ENCODE results near the gene HS3ST6.
"Not testable (repeated sequence)": the region's sequence is repeated elsewhere in the genome, so short reads cannot be mapped to it uniquely, and the experiment has no call there.

The HS3ST6 gene

DNA sequence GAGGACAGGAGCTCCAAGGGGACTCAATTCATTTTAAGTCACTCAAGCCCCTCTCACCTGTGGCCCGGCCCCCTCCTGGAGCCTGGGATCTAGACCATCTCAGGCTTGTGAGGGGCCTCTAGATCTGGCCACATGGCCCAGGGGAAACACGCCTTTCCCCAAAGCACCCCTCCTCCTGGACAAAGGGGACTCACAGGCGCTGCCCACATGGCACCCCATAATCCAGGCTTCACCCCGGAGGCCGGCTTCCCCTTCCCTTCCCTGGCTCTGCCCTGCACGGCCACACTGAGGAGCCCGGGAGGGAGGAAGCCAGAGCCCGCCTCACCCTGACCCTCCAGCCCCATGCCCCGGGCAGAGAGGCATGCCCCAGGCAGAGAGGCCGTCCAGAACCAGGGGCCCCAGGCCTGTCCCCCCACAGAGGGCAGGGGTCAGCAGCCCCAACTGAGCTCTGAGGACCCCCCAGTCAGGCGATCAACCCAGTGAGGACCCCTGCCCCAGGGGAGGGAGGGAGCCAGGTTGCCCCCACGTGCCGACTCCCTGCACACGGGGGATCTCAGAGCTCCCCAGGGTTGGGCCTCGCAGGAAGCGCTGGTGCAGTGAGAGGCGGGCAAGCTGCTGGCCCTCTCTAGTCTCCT is 10.9 kb downstream of the HS3ST6 start:
- no peak for DNase-seq (ENCODE audit: low read depth)

DNA sequence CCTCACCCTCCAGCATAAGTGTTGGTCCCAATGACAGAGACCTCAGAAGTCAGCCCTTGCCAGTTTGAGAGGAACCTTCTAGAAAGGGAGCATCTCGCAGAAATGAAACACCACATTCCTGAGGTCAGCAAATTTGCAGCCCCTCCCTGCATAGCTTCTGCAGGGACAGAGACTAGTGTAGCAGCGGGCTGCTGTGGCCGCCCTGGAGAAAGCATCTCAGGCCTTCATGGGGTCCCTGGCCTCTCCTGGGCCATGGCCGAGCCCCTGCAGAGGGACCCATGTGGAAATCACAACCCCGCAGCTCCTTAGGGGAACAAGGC is 11.4 kb downstream of the HS3ST6 start:
- DNase-seq (ENCODE audit: low read depth), result no peak

DNA sequence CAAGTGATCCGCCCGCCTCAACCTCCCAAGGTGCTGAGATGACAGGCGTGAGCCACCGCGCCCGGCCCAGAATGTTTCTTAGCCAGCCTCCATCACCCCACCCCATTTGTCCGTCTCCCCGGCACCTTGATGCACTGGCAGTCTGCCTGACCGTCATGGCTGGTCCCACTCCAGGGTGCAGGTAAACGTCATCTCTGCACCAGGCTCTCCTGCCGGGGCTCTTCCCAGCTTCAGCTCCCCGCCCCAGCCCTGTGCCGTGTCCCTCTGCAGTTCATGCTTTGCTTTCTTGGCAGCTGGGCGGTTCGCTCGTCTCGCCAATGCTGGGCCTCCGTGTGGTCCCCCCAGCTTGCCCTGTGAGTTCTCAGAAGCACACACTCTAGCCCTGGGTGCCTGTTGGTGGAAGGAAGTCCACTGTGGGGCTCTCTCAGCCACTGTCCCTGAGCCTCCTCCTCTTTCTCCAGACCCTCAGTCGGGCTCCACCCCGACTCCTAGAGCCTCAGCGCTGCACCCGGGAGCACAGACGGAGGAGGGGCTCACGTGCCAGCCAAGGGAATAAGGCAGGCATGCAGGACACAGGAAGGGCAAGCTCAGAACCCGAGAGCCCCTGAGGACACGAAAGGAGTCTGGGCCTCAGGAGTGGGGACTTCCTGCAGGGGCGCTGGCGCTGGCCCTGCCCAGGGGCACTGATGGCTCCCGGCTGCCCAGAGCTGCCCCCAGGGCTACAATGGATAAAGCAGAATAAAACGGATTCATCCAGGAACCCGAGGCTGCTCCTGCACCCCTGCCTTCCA is 12.0 kb downstream of the HS3ST6 start:
- DNase-seq (ENCODE audit: low read depth), result no peak

DNA sequence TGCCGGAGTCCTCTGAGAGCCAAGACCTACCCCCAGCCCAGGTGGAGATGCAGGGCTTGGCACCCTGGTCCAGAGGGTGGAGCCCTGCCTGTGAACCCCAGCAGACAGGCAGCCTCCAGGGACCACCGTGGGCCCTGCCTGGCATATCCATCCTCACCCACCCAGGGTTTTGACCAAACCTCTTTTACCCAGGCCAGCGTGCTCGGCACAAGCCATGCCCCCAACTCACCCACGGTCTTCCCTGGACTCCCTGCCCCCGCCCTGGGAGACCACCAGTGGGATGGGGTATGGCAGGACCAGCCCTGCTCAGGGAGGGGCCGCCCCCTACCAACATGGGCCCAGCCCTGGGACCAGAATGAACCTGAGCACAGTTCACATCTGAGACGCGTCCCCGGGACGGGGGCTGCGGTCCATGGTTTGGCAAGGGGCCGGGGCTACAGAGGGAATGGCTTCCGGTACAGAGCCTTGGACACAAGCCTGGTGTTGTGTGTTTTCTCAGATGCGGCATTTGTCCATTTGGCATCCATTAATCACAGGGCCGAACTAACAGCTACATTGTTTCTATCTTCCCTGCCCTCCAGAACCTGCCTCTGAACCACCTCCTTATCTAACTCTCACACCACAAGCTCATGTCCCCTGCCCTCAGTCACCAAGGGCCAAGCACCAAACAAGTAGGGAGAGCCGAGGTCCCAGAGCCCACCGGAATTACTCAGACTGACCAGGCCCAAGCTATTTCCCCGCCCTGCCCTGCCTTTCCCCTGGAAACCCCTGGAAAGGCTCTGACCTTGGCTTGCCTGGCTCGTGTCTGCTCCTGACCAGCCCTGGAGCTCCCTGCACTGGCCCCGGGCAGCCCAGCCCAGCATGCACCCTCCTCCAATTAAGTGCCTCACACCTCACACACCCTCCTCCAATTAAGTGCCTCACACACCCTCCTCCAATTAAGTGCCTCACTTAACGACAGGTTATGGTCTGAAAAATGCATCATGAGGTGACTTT is 14.1 kb downstream of the HS3ST6 start:
- no peak for DNase-seq (ENCODE audit: low read depth)

DNA sequence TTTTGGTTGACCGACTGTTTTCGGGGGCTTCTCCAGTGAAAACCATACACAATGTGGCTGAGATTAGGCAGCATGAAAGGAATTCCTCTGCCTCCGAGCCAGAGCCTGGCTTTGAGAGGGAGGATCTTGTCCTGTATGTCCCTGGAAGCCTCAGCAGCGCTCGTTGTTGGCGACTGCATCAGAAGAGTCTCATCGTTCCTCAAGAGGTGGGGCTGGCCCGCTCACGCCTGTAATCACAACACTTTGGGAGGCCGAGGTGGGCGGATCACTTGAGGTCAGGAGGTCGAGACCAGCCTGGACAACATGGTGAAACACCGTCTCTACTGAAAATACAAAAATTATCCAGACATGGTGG is 15.0 kb downstream of the HS3ST6 start:
- no peak for DNase-seq (ENCODE audit: low read depth)

DNA sequence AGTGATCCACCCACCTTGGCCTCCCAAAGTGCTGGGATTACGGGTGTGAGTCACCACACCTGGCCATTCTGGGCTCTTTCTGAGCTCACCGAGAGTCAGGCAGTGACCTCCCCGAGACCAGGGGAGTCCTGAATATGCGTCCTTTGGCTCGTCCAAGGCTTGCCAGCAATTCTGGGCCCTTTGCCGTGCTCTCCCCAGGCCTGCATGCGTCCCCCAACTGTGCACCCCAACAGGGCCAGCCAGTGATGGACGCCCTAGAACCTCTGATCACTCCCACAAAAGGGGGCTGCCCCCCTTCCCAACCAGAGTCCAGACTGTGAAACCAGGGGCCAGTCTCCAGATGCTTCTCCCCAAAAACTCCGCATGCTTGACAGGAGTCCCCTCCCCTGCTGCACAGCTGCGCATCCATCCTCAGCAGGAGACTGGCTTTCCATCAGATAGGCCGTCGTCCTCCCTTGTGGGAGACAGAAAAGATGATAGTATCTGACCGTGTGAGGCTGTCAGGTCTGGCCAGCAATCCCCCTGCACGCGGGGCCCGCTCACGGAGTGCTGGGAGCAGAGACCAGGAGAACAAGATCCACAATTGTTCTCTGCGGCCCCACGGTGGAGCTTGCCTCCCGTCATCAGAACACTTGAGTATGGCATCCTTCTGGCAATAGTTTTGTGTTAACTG is 15.5 kb downstream of the HS3ST6 start:
- DNase-seq (ENCODE audit: low read depth), result no peak

DNA sequence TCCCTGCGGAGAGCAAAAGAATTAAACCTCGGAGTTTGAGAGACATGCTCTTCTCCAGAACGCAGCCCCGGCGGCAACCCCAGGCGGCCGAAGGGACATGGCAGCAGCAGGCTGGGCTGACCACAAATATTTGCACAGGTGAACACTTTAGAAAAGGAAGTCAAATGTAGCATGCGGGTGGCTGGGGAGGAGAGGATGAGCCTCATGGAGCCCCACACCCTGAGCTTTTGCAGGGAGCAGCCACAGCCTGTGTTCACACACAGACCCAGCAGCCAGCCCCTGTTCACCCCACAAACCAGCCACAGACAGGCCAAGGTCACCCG is 17.8 kb downstream of the HS3ST6 start:
- no peak for DNase-seq (ENCODE audit: low read depth)

DNA sequence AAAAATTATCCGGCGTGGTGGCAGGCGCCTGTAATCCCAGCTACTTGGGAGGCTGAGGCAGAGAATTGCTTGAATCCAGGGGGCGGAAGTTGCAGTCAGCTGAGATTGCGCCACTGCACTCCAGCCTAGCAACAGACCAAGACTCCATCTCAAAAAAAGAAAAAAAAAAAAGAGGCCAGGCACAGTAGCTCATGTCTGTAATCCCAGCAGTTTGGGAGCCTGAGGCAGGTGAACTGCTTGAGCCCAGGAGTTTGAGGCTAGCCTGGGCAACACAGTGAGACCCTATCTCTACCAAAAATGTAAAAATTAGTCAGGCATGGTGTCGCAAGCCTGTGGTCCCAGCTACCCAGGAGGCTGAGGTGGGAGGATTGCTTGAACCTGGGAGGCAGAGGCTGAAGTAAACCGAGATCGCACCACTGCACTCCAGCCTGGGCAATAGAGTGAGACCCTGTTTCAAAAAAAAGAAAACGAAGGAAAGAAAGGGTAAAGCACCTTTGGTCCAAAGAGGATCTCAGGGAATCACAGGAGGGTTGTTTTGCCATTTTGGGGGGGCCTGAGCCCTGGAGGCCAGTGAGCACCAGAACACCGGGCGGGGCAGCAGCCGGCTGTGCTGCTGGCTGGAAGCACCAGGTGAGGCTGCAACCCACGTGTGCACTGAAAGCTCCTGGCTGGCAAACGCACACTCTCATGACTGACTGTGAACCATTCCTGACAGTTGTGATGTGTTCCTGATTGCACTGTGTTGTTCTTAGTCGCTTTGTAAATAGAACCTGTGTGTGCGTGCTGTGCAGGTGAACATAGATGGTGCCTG is 18.4 kb downstream of the HS3ST6 start:
- no peak for DNase-seq (ENCODE audit: low read depth)

DNA sequence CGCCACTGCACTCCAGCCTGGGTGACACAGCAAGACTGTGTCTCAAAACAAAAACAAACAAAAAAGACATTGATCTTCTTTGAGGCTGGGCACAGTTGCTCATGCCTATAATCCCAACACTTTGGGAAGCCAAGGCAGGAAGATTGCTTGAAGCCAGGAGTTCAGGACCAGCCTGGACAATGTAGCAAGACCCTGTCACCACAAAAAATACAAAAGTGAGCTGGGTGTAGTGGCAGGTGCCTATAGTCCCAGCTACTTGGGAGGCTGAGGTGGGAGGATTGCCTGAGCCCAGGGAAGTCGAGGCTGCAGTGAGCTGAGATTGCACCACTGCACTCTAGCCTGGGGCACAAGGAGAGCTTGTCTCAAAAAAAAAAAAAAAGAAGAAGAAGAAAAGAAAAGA is 20.5 kb downstream of the HS3ST6 start:
- not testable (repeated sequence) for DNase-seq (ENCODE audit: low read depth)

DNA sequence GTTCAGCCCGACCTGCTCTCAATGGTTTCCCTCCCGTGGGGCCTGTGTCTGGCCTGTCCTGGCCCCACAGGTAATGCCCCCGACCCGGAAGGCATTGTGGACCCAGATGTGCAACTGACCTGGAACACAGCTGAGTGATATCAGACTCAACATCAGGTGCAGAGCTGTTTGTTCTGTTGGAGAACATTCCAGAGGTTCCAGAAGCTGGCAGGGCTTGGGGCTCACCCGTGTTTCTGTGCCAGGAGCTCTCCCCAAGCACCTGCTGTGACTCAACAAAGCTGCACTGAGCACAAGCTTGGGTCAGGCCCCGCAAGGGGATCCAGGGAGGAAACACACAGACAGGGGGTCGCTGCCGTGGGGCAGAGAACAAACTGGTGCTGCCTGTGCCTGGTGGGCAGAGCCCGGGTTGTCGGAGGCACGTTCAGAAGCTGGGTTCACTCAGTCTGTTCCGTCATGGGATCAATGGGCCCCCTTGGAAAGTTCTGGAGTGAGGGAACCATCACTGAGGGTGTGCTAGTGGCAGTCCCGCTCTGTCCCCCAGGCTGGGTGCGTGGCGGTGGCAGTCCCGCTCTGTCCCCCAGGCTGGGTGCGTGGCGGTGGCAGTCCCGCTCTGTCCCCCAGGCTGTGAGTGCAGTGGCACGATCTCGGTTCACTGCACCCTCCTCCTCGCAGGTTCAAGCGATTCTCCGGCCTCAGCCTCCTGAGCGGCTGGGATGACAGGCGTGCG is 22.1 kb downstream of the HS3ST6 start:
- DNase-seq (ENCODE audit: low read depth), result no peak

DNA sequence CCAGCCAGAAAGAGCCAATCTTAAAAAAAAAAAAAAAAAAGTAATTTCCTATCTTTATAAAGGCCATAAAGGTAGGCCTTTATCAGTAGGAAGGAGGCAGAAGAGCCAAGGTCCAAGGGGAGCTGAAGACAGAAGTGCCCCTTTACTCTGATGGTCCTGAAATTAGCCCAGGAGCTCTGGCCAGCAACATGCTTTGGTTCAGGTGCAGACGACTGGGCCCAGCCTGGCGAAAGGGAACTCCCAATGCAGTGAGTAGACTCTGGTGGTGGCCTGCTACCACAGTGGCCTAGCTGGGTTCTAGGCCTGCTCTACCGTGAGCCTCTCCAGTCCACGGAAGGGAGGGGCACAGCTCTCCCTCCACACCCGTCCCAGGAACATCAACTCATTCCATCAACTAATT is 23.1 kb downstream of the HS3ST6 start:
- no peak for DNase-seq (ENCODE audit: low read depth)

DNA sequence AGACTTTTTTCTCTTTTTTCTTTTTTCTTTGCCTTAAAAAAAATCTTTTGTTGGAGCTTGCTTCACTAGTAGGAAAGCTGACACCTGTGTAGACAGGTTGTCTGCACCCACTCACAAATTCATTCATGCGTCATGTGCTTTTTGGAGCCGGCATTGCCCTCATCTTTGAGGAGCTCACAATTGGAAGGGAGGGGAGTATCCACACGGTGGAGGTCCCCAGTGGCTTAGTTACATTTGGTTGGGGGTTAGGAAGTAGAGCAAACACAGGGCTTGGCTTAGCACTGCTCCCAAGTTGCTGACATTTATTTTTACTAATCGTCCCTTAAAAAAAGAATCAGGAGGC is 27.5 kb downstream of the HS3ST6 start:
- no peak for DNase-seq (ENCODE audit: low read depth)

DNA sequence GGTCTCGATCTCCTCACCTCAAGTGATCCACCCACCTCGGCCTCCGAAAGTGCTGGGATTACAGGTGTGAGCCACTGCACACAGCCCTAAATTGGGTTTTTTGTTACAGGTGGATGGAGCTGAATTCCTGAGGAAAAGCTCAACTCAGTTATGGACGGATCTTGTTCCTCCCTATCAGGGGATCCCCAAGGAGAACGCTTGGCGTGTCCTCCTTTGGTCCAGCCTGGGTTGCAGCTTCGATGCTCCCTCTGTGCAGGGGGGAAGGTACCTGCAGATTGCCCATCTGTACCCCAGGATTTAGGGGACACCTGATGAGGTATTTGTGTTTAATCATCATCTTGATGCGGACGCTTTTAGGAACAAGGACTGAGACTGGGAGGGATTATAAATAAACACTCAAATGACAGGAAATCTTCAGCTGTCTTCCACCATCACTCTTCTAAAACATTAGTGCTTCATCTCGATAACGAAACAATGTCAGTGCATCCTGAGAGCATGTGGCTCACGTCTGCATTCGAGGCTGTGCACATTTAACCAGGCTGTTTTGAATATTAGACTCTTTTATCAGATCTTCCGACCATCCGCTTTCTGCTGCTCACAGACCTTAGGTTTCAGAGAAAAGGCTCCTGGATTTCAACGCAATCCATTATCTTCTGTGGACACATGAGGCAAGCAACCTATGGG is 28.0 kb downstream of the HS3ST6 start:
- no peak for DNase-seq (ENCODE audit: low read depth)

DNA sequence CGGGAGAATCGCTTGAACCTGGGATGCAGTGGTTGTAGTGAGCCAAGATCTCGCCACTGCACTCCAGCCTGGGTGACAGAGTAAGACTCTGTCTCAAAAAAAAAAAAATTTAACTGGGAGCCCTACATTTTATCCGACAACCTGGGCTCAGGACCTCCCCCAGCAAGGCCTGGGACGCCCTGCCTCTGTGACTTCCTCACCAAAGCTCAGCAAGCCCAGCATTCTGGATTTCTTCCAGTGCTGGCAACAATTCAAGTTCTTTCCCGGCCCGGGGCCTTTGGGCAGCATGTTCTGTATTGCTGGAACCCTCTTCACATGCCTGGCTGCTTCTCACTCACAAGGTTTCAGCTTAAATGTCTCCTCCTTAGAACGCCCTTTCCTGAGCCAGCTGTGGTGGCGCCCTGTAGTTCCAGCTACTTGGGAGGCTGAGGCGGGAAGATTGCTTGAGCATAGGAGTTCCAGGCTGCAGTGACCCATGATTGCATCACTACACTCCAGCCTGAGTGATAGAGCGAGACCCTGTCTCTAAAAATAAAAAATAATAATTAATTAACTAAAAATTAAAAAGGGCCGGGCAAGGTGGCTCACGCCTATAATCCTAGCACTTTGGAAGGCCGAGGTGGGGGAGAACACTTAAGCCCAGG is 30.4 kb downstream of the HS3ST6 start:
- DNase-seq (ENCODE audit: low read depth), result no peak

DNA sequence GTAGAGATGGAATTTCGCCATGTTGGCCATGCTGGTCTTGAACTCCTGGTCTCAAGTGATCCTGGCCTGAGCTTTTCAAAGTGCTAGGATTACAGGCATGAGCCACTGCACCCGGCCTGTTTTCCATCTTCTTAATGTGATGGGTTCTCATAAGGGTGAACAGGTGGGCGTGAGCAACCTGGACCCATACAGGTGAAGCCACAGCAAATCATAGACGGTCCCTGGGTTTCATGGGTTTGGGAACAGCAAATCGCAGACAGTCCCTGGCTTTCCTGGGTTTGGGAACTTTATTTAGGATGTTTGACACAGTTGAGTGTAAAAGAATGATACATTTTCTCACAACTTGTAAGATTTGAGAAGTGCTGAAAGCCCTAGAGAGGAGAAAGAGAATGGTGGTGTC is 33.3 kb downstream of the HS3ST6 start:
- DNase-seq (ENCODE audit: low read depth), result no peak

DNA sequence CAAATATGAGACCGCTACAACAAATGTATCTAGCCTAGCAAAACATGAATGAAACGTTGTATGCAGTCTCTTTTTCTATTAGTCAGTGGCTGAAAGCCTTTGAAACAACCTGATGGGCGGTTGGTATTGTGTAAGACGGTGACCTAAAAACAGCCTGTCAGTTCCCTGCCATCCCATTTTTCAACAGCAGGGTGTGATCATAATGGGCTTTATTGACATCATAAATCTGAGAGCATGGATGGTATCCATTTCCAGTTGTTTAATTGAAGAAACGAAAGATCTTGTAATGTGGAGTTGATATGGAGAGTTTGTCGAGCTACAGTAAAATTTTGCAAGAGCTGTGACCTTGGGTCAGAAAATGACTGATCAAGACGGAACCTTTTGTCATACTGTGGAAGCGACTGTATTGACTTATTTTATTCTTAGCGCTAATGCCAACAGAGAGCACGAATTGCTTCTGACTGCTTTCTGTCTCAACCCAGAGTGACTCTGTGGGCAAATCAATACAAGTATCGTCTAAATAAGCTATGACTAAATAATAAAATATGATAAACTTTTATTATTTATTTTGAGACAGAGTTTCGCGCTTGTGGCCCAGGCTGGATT is 34.0 kb downstream of the HS3ST6 start:
- DNase-seq (ENCODE audit: low read depth), result no peak

DNA sequence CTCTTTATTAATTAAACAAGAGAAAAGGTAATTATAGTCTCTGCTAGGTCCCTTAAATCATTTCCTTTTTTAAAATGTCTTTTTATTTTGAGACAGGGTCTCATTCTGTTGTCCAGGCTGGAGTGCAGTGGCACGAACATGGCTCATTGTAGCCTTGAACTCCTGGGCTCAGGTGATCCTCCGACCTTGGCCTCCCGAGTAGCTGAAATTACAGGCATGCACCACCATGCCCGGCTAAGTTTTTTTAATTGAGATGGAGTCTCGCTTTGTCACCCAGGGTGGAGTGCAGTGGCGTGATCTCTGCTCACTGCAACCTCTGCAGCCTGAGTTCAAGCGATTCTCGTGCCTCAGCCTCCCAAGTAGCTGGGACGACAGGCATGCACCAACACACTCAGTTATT is 37.0 kb downstream of the HS3ST6 start:
- not testable (repeated sequence) for DNase-seq (ENCODE audit: low read depth)

DNA sequence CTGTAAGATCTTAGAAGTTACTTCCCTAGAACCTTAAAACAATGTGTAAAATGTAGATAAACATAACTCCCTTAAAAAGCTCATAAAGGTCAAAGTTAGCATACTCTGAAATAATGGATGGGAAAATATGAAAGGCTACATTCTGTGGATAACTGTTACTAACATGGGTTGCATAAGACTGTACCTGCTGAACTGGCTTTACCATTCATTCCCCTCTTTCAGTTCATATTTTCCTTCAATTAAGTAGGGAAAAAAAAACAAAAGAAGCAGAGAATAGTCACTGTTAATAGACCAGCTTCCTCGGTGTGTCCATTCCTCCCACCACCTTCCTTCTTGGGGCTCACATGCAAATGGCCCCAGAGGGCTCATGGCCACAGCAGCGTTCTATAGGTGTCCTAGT is 38.7 kb downstream of the HS3ST6 start:
- no peak for DNase-seq (ENCODE audit: low read depth)

DNA sequence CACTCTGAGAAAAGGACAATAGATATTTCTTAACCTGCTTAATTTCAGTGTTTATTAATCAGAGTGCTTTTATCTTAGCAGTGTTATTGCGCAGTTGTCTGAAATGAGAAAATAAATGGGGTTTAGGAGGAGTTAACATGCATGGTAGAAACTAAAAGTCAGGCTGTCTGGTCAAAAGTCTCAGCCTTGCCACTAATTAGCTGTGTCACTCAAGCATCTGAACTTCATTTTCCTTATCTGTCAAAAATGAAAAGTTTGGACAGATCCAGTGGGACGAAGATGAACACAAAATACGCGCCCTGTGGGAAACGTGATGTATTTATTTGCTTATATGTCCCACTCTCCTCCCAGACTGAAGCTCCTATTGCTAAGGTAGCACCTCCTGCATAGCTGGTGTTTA is 40.0 kb downstream of the HS3ST6 start:
- DNase-seq (ENCODE audit: low read depth), result no peak
